DOHH2 (cell line): ENCODE measurements around the gene CNTN5.

Experiments used
- H3F3A ChIP-seq: fragments of 200-600 bp; sonication (generic), shearing (Covaris generic); 2 replicates; pipeline ENCODE4 v1.6.0; 2016; ENCODE audit warnings: antibody characterized with exemption, mild to moderate bottlenecking; ENCODE audit not compliant: control insufficient read depth, insufficient read depth
- H3K27ac ChIP-seq: fragments of 200-600 bp; sonication (generic); 2 replicates; pipeline ENCODE4 v1.5.1; 2014; ENCODE audit warnings: low read depth, mild to moderate bottlenecking, low read length, moderate library complexity
- H3K27me3 ChIP-seq: fragments of 200-600 bp; sonication (generic); 2 replicates; pipeline ENCODE4 v1.6.1; 2014; ENCODE audit warnings: mild to moderate bottlenecking, low read length, mixed read lengths; ENCODE audit not compliant: control insufficient read depth
- H3K36me3 ChIP-seq: fragments of 200-600 bp; sonication (generic); 2 replicates; pipeline ENCODE4 v1.6.1; 2014; ENCODE audit warnings: mild to moderate bottlenecking, low read length, moderate library complexity, mixed read lengths; ENCODE audit not compliant: control insufficient read depth
- H3K4me1 ChIP-seq: fragments of 200-600 bp; sonication (generic); 2 replicates; pipeline ENCODE4 v1.6.1; 2014; ENCODE audit warnings: mild to moderate bottlenecking, low read length, mixed read lengths; ENCODE audit not compliant: control insufficient read depth
- H3K4me2 ChIP-seq: fragments of 200-600 bp; sonication (generic); 2 replicates; pipeline ENCODE4 v1.6.0; 2014; ENCODE audit warnings: mild to moderate bottlenecking, low read length, moderate library complexity
- H3K4me3 ChIP-seq: fragments of 200-600 bp; sonication (generic); 2 replicates; pipeline ENCODE4 v1.5.1; 2014; ENCODE audit warnings: mild to moderate bottlenecking, low read length, mixed read lengths
- H3K79me2 ChIP-seq: fragments of 200-600 bp; sonication (generic); 2 replicates; pipeline ENCODE4 v1.6.1; 2014; ENCODE audit warnings: mild to moderate bottlenecking, low read length, mixed read lengths; ENCODE audit not compliant: control insufficient read depth
- H3K9me2 ChIP-seq: fragments of 200-600 bp; sonication (generic); replicated peaks from 2 replicates; pipeline ENCODE4 v1.6.1; 2014; ENCODE audit warnings: mild to moderate bottlenecking, low read length, mixed read lengths; ENCODE audit not compliant: control insufficient read depth
- H3K9me3 ChIP-seq: fragments of 200-600 bp; sonication (generic); 2 replicates; pipeline ENCODE4 v1.6.1; 2014; ENCODE audit warnings: antibody characterized with exemption, low read length, mixed read lengths; ENCODE audit not compliant: control insufficient read depth, insufficient read depth
- H4K20me1 ChIP-seq: fragments of 200-600 bp; sonication (generic); 2 replicates; pipeline ENCODE4 v1.6.0; 2014; ENCODE audit warnings: low read depth, mild to moderate bottlenecking, antibody characterized with exemption, low read length, moderate library complexity; ENCODE audit not compliant: control insufficient read depth, insufficient read depth
- EZH2phosphoT487 ChIP-seq: fragments of 200-600 bp; sonication (generic); IDR thresholded peaks from 2 replicates; pipeline ENCODE4 v1.6.1; 2017; ENCODE audit warnings: borderline replicate concordance, mild to moderate bottlenecking, antibody characterized with exemption, low read length, moderate library complexity, mixed read lengths
- TF ChIP-seq, protein P1 (sequence below): fragments of 200-600 bp; sonication (generic); IDR thresholded peaks from one replicate; pipeline ENCODE4 v1.5.1; 2014; ENCODE audit warnings: antibody characterized with exemption, mild to moderate bottlenecking, low read depth, low read length; ENCODE audit not compliant: poor library complexity, severe bottlenecking

CNTN5 gene

GRCh38 chr11:99631618-99632017 lies 610.9 kb downstream of the CNTN5 start:
- Histone ChIP-seq H4K20me1 (no peaks in the 10 kb centered on the region), H3K4me2 (no peak overlapping the region), H3K36me3 (no peaks in the 10 kb centered on the region), H3K4me3 (no peak overlapping the region), H3K79me2 (no peaks in the 10 kb centered on the region), H3K9me3 (no peaks in the 10 kb centered on the region), H3K9me2 (no peaks in the 10 kb centered on the region), H3K27me3 (no peaks in the 10 kb centered on the region), H3F3A (no peaks in the 10 kb centered on the region), H3K4me1 (no peaks in the 10 kb centered on the region), H3K27ac (no peak overlapping the region)
- TF ChIP-seq, protein P1, sequence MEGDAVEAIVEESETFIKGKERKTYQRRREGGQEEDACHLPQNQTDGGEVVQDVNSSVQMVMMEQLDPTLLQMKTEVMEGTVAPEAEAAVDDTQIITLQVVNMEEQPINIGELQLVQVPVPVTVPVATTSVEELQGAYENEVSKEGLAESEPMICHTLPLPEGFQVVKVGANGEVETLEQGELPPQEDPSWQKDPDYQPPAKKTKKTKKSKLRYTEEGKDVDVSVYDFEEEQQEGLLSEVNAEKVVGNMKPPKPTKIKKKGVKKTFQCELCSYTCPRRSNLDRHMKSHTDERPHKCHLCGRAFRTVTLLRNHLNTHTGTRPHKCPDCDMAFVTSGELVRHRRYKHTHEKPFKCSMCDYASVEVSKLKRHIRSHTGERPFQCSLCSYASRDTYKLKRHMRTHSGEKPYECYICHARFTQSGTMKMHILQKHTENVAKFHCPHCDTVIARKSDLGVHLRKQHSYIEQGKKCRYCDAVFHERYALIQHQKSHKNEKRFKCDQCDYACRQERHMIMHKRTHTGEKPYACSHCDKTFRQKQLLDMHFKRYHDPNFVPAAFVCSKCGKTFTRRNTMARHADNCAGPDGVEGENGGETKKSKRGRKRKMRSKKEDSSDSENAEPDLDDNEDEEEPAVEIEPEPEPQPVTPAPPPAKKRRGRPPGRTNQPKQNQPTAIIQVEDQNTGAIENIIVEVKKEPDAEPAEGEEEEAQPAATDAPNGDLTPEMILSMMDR = no peak
- no peak for TF ChIP-seq EZH2phosphoT487

DNA sequence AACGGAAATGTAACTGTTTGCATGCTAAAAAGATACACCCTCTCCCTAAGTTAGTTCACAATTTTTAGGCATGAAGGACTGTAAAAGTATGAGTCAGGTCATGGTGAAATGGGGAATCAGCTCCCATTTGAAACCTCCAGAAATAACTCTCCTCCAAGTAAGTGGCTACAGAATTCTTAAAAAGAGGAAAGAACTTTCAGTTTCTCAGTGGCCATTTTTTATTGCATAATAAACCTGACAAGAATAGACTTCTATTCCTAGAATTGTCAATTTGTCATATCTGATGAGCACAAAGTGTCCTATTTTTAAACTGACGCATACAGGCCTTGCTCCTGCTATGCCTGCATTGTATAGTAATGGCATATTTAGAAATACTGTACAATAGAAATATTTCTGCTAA lies 612.2 kb downstream of the CNTN5 start:
- Histone ChIP-seq H4K20me1 (no peaks in the 10 kb centered on the region), H3K27me3 (no peaks in the 10 kb centered on the region), H3K9me3 (no peaks in the 10 kb centered on the region), H3K79me2 (no peaks in the 10 kb centered on the region), H3K4me1 (no peaks in the 10 kb centered on the region), H3K4me3 (no peak overlapping the region), H3K9me2 (no peaks in the 10 kb centered on the region), H3K4me2 (no peak overlapping the region), H3K36me3 (no peaks in the 10 kb centered on the region), H3F3A (no peaks in the 10 kb centered on the region), H3K27ac (no peak overlapping the region)
- TF ChIP-seq, protein P1 = no peak
- TF ChIP-seq EZH2phosphoT487 = no peak

GRCh38 chr11:99634581-99634980 lies 613.8 kb downstream of the CNTN5 start:
- Histone ChIP-seq H3K27me3 (no peaks in the 10 kb centered on the region), H4K20me1 (no peaks in the 10 kb centered on the region), H3K9me2 (no peaks in the 10 kb centered on the region), H3K36me3 (no peaks in the 10 kb centered on the region), H3K4me2 (no peak overlapping the region), H3K4me1 (no peaks in the 10 kb centered on the region), H3K4me3 (no peak overlapping the region), H3F3A (no peaks in the 10 kb centered on the region), H3K9me3 (no peaks in the 10 kb centered on the region), H3K27ac (no peak overlapping the region), H3K79me2 (no peaks in the 10 kb centered on the region)
- TF ChIP-seq, protein P1 = no peak
- no peak for TF ChIP-seq EZH2phosphoT487

DNA sequence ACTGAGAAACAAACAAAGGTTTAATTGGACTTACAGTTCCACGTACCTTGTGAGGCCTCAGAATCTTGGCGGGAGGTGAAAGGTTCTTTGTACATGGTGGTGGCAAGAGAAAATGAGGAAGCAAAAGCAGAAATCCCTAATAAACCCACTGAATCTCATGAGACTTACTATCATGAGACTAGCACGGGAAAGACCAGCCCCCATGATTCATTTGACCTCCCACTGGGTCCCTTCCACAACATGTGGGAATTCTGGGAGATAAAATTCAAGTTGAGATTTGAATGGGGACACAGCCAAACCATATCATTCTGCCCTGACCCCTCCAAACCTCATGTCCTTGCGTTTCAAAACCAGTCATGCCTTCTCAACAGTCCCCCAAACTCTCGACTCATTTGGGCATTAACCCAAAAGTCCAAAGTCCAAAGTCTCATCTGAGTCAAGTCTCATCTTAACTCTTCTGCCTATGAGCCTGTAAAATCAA lies 617.4 kb downstream of the CNTN5 start:
- H3K27me3 ChIP-seq = no peaks in the 10 kb centered on the region
- H3K79me2 ChIP-seq = no peaks in the 10 kb centered on the region
- no peak overlapping the region for H3K27ac ChIP-seq
- no peaks in the 10 kb centered on the region for H3F3A ChIP-seq
- H3K36me3 ChIP-seq = no peaks in the 10 kb centered on the region
- no peaks in the 10 kb centered on the region for H3K4me1 ChIP-seq
- H4K20me1 ChIP-seq = no peaks in the 10 kb centered on the region
- H3K9me3 ChIP-seq = no peaks in the 10 kb centered on the region
- TF ChIP-seq, protein P1 = no peak
- TF ChIP-seq EZH2phosphoT487 = no peak
- H3K9me2 ChIP-seq = no peaks in the 10 kb centered on the region
- H3K4me2 ChIP-seq = no peak overlapping the region
- no peak overlapping the region for H3K4me3 ChIP-seq
